Fibroblast of villous mesenchyme (primary cell): ENCODE results near the gene PRKAR1B. TPM values are rescaled to one million over a fixed set of nuclear protein-coding genes. Genes with fewer than 3 reads are reported as not detected.
A peak's percentile ranks its signal among the peaks of the same experiment; 100 is the strongest.

ENCODE experiments used
- DNase-seq: peaks from one replicate; pipeline ENCODE4 v3.0.0-alpha.2; 2010; ENCODE audit warnings: low read depth
- H3K4me3 ChIP-seq: 2 replicates; pipeline ENCODE4 v1.5.1; 2011; ENCODE audit warnings: low read depth, mild to moderate bottlenecking, low read length
- total RNA-seq: library from RNA; depleted of rRNA; stranded (reverse); fragments of >200 nt; gene quantifications from 2 replicates; pipeline ENCODE4 v1.2.3, GENCODE V29; 2012
- TF ChIP-seq, protein P1 (sequence below): IDR thresholded peaks from 2 replicates; pipeline ENCODE4 v1.5.1; 2012; ENCODE audit warnings: low read depth, mild to moderate bottlenecking, low read length; ENCODE audit not compliant: insufficient read depth

PRKAR1B gene
- total RNA-seq, 1 donor: 16.4 TPM

DNA sequence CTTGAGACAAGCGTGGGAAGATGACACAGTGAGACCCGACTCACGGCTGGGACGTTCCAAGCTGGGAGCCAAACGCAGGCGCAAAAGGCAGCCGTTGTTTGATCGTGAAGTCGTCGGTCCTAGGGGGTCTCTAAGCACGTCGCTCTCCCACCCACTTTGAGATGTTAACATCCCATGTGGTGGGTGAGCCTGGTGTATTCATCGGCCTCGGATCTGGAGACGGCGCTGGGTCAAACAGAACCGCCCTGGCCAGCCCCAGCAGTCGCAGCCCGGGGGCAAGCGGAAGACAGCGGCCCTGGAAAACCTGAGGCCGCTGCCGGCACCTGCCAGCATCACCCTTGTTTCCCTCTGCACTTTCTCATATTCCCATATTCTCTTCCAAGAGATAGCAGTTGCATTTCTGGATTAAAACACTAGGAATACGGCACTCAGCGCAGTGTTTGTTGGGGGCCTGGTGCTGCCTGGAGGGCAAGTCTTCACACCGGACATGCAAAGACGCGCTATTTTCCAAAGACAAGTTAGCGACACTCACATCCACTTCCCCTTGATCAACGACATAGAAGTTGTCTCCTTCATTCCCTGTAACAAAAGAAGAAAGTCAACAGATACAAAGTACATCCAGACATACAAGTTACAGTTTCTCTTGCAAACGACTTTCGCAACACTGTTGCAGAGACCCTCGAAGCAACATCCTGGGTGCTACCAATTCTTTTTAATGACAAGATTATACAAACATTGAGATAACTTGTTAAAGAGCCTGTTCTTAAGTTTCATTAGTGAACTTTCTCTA lies 121.2 kb downstream of the PRKAR1B start:
- TF ChIP-seq, protein P1, sequence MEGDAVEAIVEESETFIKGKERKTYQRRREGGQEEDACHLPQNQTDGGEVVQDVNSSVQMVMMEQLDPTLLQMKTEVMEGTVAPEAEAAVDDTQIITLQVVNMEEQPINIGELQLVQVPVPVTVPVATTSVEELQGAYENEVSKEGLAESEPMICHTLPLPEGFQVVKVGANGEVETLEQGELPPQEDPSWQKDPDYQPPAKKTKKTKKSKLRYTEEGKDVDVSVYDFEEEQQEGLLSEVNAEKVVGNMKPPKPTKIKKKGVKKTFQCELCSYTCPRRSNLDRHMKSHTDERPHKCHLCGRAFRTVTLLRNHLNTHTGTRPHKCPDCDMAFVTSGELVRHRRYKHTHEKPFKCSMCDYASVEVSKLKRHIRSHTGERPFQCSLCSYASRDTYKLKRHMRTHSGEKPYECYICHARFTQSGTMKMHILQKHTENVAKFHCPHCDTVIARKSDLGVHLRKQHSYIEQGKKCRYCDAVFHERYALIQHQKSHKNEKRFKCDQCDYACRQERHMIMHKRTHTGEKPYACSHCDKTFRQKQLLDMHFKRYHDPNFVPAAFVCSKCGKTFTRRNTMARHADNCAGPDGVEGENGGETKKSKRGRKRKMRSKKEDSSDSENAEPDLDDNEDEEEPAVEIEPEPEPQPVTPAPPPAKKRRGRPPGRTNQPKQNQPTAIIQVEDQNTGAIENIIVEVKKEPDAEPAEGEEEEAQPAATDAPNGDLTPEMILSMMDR: no peak
- DNase-seq: no peak
- H3K4me3 ChIP-seq: no peak overlapping the region

DNA sequence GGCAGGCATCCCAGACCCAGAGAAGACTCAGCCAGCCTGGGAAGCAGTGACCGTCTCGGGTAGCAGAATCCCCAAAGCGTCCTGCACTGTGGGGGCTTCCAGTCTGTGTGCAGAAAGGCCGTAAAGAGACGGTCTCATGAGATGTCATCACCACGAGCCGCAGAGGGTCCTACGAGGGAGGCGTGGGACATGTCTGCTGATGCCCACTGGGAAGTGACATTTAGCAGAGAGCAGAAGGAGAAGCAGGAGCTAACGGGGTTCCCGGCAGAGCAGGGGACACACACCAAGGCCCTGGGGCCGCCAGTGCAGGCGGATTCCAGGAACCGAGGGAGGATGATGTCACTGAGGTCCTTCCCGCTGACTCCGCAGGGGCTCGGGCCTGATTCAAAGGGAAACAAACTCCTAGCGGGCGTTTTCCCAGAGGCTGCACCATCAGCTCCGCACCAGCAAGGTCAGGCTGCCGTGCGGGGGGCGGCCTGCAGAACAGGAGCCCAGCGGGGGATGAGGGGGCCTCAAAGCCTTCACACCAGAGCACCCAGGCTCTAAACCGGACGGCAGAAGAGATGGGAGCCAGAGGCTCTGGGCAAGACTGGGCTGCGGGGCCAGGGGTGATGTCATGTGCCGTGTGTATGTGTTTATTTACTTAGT lies 122.1 kb downstream of the PRKAR1B start:
- no peak overlapping the region for H3K4me3 ChIP-seq
- TF ChIP-seq, protein P1: no peak

DNA sequence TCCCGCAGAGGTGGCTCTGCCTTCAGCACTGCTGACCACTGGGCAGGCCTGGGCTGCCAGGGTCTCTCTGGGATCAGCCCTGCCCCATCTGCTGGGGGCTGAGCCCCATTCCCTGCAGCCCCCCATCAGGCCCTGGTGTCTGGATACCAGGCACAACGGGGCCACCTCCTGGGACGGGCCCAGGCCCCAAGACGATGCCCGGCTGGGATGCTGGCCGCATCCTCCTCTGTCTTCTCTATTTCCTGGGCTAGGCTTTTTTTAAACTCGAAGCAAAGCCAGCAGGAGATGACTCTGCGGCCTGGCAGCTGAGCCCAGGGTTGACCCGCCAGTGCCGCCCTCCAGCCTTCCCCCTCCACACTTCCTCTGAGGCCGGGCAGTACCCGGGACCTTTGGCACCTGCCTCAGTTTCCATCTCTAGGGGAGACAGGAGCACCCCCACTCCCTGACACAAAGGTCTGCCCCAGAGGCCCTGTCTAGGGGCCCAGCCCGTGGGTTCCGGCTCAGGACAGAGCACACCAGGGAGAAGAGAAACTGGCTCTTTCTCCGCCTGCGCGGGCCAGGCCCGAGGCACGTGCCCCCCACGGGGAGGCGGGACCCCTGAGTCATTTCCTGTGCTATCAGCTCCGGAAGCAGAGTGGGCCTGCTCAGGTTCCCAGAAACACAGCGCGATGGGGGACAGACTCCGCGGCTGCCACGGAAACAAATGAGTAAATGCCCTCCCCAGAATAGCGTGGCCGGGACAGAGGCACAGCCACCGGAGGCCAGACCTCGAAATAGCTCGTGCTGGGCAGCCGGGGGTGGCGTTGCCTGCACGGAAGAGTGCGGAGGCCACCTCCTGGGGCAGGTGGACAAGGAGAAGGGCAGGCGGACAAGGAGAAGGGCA lies 122.8 kb downstream of the PRKAR1B start:
- no peak overlapping the region for H3K4me3 ChIP-seq
- TF ChIP-seq, protein P1: no peak
- peak; percentile 88 for DNase-seq

More for the DNA sequence above, 122.1 kb downstream of the PRKAR1B start:
- no peak for DNase-seq

DNA sequence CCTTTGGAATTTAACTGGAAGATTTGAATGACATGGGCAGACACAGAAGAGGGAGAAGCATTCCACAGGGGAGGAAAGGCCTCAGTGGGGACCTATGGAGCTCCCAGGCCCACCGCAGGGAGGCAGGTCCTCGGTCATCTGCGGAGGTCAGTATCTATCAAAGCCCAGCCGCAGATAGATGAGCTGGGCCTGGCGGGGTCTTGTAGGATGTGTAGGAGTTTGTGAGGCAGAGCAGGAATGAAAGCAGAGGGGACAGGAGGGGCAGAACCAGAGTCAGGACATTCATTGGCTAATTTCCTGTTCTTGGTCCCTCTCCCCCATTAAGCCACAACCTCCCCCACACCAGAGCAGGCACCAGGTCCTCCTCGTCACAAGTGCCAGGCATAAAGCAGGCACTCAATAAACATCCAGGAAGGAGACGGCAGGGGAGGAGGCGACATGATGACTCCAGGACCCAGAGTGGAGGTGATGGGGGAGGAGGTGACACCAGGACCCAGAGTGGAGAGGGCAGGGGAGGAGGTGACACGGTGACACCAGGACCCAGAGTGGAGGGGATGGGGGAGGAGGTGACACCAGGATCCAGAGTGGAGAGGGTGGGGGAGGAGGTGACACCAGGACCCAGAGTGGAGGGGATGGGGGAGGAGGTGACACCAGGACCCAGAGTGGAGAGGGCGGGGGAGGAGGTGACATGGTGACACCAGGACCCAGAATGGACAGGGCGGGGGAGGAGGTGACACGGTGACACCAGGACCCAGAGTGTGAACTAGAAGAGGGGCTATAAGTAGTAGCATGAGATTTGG lies 123.7 kb downstream of the PRKAR1B start:
- TF ChIP-seq, protein P1: no peak
- no peak for DNase-seq

DNA sequence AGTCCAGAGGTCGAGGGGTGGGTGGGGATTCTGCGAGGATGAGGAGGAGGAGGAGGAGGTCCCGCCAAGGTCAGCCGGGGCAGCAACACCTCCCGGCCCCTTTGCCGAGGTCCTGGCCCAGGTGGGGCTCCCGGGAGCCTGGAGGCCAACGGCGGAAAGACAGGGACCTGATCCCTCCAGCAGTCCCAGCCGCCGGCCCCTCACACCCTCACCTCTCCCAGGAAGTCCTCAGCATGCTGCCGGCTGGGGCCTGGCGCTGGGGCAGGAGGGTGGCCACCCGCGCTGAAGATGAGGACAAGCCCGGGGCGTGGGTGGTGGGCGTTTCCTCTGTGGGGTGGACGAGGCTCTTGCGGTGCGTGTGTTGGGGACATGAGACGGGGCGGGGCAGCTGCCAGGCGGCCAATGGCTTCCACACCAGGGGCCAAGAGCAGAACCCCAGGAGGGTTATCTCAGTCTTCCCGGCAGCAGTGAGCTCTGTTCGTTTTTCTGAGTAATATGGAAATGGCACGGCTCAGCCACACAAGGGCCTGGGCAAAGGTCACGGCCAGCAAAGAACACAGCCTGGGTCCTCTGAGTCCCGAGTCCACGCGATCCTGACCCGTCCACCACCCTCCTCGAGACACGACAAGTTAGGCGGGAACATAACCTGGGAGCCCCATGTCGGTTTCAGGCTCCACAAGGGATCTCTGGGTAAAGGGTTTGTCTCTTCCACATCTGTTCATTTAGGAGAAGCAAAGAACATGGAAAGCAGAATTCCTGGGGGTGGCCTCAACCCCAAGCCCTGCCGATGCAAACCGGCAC lies 124.5 kb downstream of the PRKAR1B start:
- H3K4me3 ChIP-seq: no peak overlapping the region
- TF ChIP-seq, protein P1: no peak
- DNase-seq: no peak

More for the DNA sequence above, 123.7 kb downstream of the PRKAR1B start:
- H3K4me3 ChIP-seq: no peak overlapping the region
